Lower leg skin (tissue), 4 donors: Measurements from ENCODE around the gene ATL1. TPM values are rescaled to one million over a fixed set of nuclear protein-coding genes. Genes with fewer than 3 reads are reported as not detected.

Experiments used
- DNase-seq, 2 donors: peaks; one replicate each; pipeline ENCODE4 v3.0.0-alpha.2; 2019; ENCODE audit warnings: low spot score in 2 of 2
- H3K4me3 ChIP-seq: fragments of 200-600 bp; sonication (generic); 2 replicates; pipeline ENCODE4 v1.5.1; 2017; ENCODE audit warnings: mild to moderate bottlenecking, low read depth; ENCODE audit not compliant: poor library complexity, severe bottlenecking
- POLR2A ChIP-seq, 2 donors: fragments of 450-650 bp; IDR thresholded peaks; one replicate each; pipeline ENCODE4 v1.6.1; 2016 to 2017; ENCODE audit warnings: antibody characterized with exemption in 2 of 2, mild to moderate bottlenecking in 1 of 2, moderate library complexity in 1 of 2
- WGBS, 2 donors: methylation state at CpG; one replicate each; pipeline ENCODE4 v1.1.5; 2018; 5-methylcytosine and 5-hydroxymethylcytosine counted together
- intact Hi-C: fragments of 100-400 bp; cut with DNase I; formaldehyde crosslinking; loops from one replicate; pipeline ENCODE4 v1.15.0; 2023; ENCODE audit warnings: low total_unique reads
- total RNA-seq, 4 donors: library from RNA; depleted of rRNA; stranded (reverse); fragments of >200 nt; gene quantifications; one replicate each; pipeline ENCODE4 v1.1.0, GENCODE V29; 2016
- TF ChIP-seq, protein P1 (sequence below), 3 donors: fragments of 450-650 bp; IDR thresholded peaks; one replicate each; pipeline ENCODE4 v1.5.1; 2016; ENCODE audit warnings: antibody characterized with exemption in 3 of 3, mild to moderate bottlenecking in 3 of 3, moderate library complexity in 2 of 3

Gene ATL1
- total RNA-seq, 4 donors from 2014 or later: 9.8 to 27.0 (median 15.8) TPM

DNA sequence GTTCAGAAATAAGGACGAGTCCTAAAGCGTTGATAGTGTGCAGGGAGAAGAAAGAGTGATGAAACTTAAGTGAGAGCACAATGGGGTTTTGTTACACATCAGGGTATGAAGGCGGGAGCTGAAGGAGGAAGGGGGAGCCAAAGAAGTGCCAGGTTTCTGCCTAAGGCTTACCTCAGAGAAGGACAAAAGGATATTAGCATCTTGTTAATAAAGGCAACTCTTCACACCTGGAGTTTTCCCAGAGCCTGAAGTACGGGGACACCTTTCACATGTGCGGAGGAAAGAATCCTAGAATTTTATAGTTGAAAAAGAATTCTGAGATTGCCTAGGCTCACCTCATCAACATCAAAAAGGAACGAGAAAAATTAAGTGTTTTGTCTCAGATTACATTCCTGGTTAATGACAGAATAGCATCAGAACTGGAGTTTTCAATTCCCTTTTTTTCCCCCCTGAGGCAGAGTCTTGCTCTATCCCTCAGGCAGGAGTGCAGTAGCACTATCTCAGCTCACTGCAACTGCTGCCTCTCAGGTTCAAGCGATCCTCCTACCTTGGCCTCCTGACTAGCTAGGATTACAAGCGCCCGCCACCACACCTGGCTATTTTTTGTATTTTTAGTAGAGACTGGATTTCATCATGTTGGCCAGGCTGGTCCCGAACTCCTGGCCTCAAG is 110.4 kb downstream of the ATL1 start:
- DNase-seq: no peak
- intact Hi-C loops: no loop called here
- 80 to 88% methylated on average over 10 of the region's 10 CpGs for WGBS, 2 donors
- H3K4me3 ChIP-seq: no peak overlapping the region
- TF ChIP-seq, protein P1, sequence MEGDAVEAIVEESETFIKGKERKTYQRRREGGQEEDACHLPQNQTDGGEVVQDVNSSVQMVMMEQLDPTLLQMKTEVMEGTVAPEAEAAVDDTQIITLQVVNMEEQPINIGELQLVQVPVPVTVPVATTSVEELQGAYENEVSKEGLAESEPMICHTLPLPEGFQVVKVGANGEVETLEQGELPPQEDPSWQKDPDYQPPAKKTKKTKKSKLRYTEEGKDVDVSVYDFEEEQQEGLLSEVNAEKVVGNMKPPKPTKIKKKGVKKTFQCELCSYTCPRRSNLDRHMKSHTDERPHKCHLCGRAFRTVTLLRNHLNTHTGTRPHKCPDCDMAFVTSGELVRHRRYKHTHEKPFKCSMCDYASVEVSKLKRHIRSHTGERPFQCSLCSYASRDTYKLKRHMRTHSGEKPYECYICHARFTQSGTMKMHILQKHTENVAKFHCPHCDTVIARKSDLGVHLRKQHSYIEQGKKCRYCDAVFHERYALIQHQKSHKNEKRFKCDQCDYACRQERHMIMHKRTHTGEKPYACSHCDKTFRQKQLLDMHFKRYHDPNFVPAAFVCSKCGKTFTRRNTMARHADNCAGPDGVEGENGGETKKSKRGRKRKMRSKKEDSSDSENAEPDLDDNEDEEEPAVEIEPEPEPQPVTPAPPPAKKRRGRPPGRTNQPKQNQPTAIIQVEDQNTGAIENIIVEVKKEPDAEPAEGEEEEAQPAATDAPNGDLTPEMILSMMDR (IDR thresholded peaks at IDR 0.05): no peak
- no peak for TF ChIP-seq POLR2A (IDR thresholded peaks at IDR 0.05)

DNA sequence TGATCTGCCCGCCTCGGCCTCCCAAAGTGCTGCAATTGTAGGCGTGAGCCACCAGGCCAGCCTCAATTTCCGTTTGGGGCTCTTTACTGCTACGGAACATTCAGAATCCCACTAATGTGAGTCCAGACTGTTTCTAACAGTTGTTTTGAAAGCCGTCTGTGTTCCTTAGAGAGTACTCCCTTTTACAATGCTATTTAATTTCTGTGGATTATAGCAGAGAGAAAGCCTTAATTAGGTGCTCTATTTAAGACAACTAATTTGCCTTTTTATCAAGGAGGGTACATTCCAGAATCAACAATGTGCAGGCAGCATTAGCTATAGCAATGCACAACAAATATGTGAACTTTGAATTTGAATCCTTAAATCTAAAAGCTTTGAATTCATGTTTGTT is 110.9 kb downstream of the ATL1 start:
- no peak overlapping the region for H3K4me3 ChIP-seq
- TF ChIP-seq POLR2A (IDR thresholded peaks at IDR 0.05): no peak
- TF ChIP-seq, protein P1 (IDR thresholded peaks at IDR 0.05): no peak
- intact Hi-C loops: no loop called here
- no peak for DNase-seq
- 86 to 89% methylated on average over 6 of the region's 6 CpGs for WGBS, 2 donors

DNA sequence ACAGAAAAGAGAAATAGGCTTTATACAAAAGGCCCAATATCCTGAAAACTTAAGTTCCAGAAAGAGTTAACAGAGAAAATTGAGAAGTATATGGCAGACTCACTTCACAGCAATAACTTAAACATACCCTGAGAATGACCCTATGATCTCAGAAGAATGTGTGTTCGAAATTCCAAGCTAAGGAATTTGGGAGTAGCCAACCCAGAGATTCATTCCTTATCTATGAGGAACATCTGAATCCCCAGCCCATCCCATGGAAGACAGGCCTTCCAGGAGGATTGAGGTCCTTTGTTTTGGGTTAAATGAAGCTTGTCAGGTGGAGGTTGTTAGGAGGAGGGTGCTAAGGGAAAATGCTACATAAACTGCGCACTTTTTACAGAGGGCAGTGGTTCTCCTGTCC is 115.7 kb downstream of the ATL1 start:
- TF ChIP-seq, protein P1 (IDR thresholded peaks at IDR 0.05): no peak
- no peak for TF ChIP-seq POLR2A (IDR thresholded peaks at IDR 0.05)
- intact Hi-C loops: no loop called here
- WGBS, 2 donors: 76 to 84% methylated on average over 2 of the region's 2 CpGs

DNA sequence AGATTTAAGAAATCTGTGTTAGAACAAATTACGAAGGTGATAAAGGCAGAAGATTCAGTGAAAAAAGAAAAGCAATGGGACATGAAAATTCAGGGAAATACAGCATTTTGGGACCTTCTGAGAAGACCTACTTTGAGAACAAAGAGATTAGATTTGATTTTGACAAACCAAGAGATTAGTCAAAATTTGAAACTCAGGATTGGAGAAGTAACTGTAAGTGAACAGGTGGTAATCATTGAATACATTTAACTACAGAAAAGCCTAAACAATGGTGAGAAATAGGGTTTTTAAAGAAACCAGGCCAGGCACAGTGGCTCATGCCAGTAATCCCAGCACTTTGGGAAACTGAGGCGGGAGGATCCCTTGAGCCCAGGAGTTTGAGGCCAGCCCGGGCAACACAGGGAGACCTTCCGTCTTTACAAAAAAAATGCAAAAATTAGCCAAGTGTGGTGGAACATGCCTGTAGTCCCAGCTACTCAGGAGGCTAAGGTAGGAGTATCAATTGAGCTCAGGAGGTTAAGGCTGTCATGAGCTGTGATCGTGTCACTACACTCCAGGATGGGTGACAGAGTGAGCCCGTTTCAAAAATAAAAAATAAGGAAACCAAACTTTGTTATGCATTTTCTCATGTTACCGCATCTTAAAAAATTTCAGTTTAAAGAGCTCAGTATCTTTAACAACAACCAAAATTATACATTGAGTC is 117.0 kb downstream of the ATL1 start:
- WGBS, 2 donors: 72% methylated on average over 7 of the region's 7 CpGs
- TF ChIP-seq POLR2A (IDR thresholded peaks at IDR 0.05): no peak
- TF ChIP-seq, protein P1 (IDR thresholded peaks at IDR 0.05): no peak
- intact Hi-C loops: no loop called here
- H3K4me3 ChIP-seq: no peak overlapping the region
- DNase-seq: no peak

More for the DNA sequence above, 115.7 kb downstream of the ATL1 start:
- DNase-seq: no peak
- H3K4me3 ChIP-seq: no peak overlapping the region

DNA sequence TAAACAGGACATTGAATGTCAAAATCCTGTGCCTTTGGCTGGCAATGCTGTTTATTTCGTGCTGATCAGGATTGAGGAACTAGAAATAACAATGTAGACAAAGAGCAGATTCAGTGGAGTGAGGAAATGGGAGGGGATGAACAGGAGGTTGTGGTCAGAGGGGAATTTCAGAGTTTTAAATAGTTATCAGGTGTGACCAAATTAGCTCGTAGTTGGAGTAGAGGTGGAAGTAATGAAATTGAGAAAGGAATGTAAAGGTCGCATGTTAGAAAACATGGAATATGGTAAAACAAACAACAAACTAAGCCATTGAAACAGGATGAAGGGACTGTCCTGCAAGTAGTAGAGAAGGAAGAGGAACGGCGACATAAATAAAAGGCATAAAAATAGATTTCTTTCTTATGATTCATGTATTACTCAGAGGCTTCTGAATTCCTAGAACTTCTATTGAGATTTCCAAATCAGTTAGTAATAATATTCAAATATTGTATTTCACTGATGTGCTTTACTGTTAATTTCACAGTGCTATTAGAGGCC is 117.7 kb downstream of the ATL1 start:
- 10 to 21% methylated on average over 5 of the region's 5 CpGs for WGBS, 2 donors
- no peak overlapping the region for H3K4me3 ChIP-seq
- DNase-seq: no peak

More for the DNA sequence above, 117.7 kb downstream of the ATL1 start:
- TF ChIP-seq, protein P1 (IDR thresholded peaks at IDR 0.05): no peak
- no peak for TF ChIP-seq POLR2A (IDR thresholded peaks at IDR 0.05)
- intact Hi-C loops: no loop called here
